Activated naive CD4-positive, alpha-beta T cell treated with anti-CD3 and anti-CD28 coated beads, Interleukin-2, amount 50 U/mL, for 24 hours (primary cell): ENCODE results near the gene TANGO2.

Experiments
- H3K27ac Mint-ChIP-seq: one replicate; pipeline ENCODE4 v1.8.0; 2021; ENCODE audit warnings: mild to moderate bottlenecking, mixed read lengths
- H3K27me3 Mint-ChIP-seq: one replicate; pipeline ENCODE4 v1.8.0; 2021; ENCODE audit warnings: mixed read lengths
- H3K36me3 Mint-ChIP-seq: one replicate; pipeline ENCODE4 v1.8.0; 2021; ENCODE audit warnings: mixed read lengths
- H3K4me1 Mint-ChIP-seq: one replicate; pipeline ENCODE4 v1.8.0; 2021; ENCODE audit warnings: mixed read lengths
- H3K4me3 Mint-ChIP-seq: one replicate; pipeline ENCODE4 v1.8.0; 2021; ENCODE audit warnings: mild to moderate bottlenecking, mixed read lengths
- H3K9me3 Mint-ChIP-seq: one replicate; pipeline ENCODE4 v1.8.0; 2021; ENCODE audit warnings: mixed read lengths

TANGO2 gene

DNA sequence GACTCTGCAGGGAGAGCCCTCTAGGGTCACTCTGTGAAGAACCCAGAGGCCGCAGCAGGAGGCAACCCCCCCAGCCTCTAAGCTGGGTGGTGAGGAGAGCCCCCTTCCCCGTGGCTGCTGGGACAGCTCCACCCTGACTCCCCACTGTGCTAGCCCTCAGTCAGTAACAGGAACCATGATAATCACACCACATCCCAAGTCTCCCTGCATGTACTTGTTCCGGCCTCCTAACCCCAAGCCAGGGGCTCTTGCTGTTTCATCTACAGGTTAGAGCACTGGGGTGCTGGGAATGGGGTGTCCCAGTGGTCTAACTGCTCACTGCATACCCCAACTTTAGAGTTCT is 31.2 kb upstream of the TANGO2 start:
- no peaks in the 10 kb centered on the region for H3K27me3 Mint-ChIP-seq
- no peak overlapping the region for H3K27ac Mint-ChIP-seq
- no peaks in the 10 kb centered on the region for H3K9me3 Mint-ChIP-seq
- H3K4me3 Mint-ChIP-seq: no peak overlapping the region
- no peaks in the 10 kb centered on the region for H3K4me1 Mint-ChIP-seq
- H3K36me3 Mint-ChIP-seq: no peaks in the 10 kb centered on the region

GRCh38 chr22:19990188-19990587 is 30.7 kb upstream of the TANGO2 start:
- Mint-ChIP-seq H3K9me3 (no peaks in the 10 kb centered on the region), H3K4me1 (no peaks in the 10 kb centered on the region), H3K27me3 (no peaks in the 10 kb centered on the region), H3K4me3 (no peak overlapping the region), H3K36me3 (no peaks in the 10 kb centered on the region), H3K27ac (no peak overlapping the region)

DNA sequence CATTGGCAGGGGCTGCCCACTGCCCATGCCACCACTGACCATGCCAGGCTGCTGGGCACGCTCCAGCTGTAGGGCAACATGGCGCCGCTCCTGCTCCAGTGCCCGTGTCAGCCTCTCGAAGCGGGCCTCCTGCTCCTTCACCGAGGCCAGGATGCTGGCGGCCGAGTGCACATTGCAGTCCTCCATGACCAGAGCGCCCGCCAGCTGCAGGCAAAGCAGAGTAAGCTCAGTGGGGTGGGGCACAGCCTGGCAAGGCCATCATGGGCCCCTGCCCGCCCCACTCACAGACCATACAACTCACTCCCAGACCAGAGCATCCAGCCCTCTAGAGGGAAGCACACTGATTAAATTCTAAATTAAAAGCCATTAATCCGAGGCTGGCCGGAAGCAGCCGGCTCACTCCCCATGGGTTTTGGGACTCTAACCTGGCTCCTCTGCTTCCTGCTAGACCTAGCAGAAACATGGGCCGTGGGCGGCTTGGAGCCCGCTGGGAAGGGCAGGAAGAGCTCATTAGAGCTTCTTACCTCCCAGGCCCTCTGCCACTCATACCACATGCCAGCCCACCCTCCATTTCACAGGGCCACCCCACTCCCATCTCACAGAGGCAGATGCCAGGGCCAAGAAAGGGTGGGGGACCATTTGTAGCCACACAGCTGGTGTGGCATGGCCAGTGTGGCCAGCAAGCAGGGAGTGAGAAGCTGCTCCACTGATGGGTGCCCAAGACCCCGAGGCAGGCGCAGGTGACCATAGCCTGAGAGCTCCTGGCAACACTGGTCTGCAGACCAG is 30.1 kb upstream of the TANGO2 start:
- no peaks in the 10 kb centered on the region for H3K27me3 Mint-ChIP-seq
- H3K36me3 Mint-ChIP-seq: no peaks in the 10 kb centered on the region

GRCh38 chr22:19991395-19991644 is 29.6 kb upstream of the TANGO2 start:
- Mint-ChIP-seq H3K27me3 (no peaks in the 10 kb centered on the region), H3K27ac (no peak overlapping the region), H3K9me3 (no peaks in the 10 kb centered on the region), H3K4me1 (no peaks in the 10 kb centered on the region), H3K4me3 (no peak overlapping the region), H3K36me3 (no peaks in the 10 kb centered on the region)

More for the DNA sequence above, 30.1 kb upstream of the TANGO2 start:
- Mint-ChIP-seq H3K4me1 (no peaks in the 10 kb centered on the region), H3K27ac (no peak overlapping the region), H3K4me3 (no peak overlapping the region), H3K9me3 (no peaks in the 10 kb centered on the region)

DNA sequence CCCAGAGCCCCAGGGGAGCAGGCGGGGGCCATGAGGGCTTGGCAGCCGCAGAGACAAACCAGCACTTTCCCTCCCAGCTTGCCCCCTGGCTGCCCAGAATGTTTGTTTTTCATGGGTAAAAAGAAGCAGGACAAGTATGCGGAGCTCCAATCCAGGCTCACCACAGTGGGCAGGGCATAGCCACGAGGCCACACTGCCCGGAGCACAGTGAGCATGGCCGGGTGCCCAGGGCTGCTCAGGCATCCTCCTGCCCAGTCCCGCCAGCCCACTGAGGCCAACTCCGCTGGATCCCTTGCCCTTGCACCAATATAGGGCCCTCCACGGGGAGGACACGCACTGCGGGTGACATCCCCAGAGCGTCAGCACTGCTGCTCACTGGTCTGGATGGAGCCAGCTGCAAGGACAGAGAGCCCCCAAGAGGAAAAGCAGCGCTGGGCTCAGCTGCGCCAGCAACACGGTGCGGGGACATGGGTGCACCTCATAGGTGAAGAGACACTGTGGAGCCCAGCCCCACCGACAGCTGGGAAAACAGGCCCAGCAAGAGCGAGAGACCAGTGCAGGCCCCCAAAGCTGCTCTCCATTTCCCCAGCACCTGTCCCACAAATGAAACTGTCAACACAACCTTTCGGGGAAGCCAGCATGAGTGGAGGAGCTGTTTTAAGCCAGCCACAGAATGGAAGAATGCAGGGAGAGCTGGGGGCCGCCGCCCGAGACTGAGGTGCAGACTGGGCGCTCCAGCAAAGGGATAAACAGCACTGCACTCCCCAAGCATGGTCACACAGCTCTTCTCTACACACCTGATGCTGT is 29.1 kb upstream of the TANGO2 start:
- no peak overlapping the region for H3K27ac Mint-ChIP-seq
- H3K36me3 Mint-ChIP-seq: no peaks in the 10 kb centered on the region
- no peaks in the 10 kb centered on the region for H3K27me3 Mint-ChIP-seq
- no peaks in the 10 kb centered on the region for H3K4me1 Mint-ChIP-seq
- no peak overlapping the region for H3K4me3 Mint-ChIP-seq
- no peaks in the 10 kb centered on the region for H3K9me3 Mint-ChIP-seq

- no peak overlapping the region for H3K27ac Mint-ChIP-seq
- H3K9me3 Mint-ChIP-seq: no peaks in the 10 kb centered on the region
- H3K27me3 Mint-ChIP-seq: no peaks in the 10 kb centered on the region
- no peaks in the 10 kb centered on the region for H3K36me3 Mint-ChIP-seq
- no peak overlapping the region for H3K4me3 Mint-ChIP-seq
- H3K4me1 Mint-ChIP-seq: no peaks in the 10 kb centered on the region
Measured at GRCh38 chr22:19992481-19992911, 28.4 kb upstream of the TANGO2 start.

GRCh38 chr22:19992921-19993355 is 28.0 kb upstream of the TANGO2 start:
- no peak overlapping the region for H3K4me3 Mint-ChIP-seq
- H3K9me3 Mint-ChIP-seq: no peaks in the 10 kb centered on the region
- H3K27ac Mint-ChIP-seq: no peak overlapping the region
- no peaks in the 10 kb centered on the region for H3K36me3 Mint-ChIP-seq
- H3K27me3 Mint-ChIP-seq: no peaks in the 10 kb centered on the region
- H3K4me1 Mint-ChIP-seq: no peaks in the 10 kb centered on the region

- no peak overlapping the region for H3K27ac Mint-ChIP-seq
Measured at GRCh38 chr22:19993926-19994325, 27.0 kb upstream of the TANGO2 start.

GRCh38 chr22:19994851-19995610 is 25.9 kb upstream of the TANGO2 start:
- no peaks in the 10 kb centered on the region for H3K36me3 Mint-ChIP-seq
- no peak overlapping the region for H3K4me3 Mint-ChIP-seq
- no peaks in the 10 kb centered on the region for H3K9me3 Mint-ChIP-seq
- no peak overlapping the region for H3K27ac Mint-ChIP-seq
- H3K27me3 Mint-ChIP-seq: no peaks in the 10 kb centered on the region
- H3K4me1 Mint-ChIP-seq: no peaks in the 10 kb centered on the region

More at GRCh38 chr22:19993926-19994325, 27.0 kb upstream of the TANGO2 start:
- no peak overlapping the region for H3K4me3 Mint-ChIP-seq
- H3K36me3 Mint-ChIP-seq: no peaks in the 10 kb centered on the region
- H3K4me1 Mint-ChIP-seq: no peaks in the 10 kb centered on the region
- H3K27me3 Mint-ChIP-seq: no peaks in the 10 kb centered on the region
- no peaks in the 10 kb centered on the region for H3K9me3 Mint-ChIP-seq

DNA sequence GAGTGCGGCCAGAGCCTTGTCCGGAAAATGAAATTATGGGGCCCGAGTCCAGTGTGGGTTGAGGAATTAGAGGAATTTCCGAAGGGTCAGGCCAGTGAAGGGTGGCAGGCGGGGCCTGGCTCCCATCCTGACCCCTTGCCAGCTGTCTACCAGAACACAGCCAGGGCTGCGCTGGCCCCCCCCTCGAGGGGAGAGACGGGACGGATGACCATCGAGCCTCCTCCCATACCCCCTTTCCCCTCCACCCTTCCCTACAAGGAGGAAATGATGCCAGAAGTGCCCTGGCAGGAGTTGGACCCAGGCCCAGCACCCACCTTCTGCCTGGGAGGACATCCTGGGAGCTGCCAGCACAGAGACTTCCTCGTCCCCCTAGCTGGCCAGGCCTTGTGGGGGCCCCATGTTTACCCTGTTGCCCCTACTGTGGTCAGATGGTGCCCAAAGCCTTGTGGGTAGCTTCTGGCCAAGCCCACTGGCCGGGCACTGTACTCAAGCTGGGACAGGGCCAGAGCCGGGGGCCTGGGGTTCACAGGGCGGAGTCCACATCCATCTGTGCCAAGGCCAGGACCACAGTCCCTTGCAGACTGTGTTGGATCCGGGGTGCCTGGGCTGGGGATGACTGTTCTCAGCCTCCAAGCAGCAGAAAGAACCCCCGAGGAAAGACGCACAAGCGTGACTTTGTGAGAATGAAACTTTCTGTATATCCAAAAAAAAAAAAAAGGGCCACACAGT is 25.1 kb upstream of the TANGO2 start:
- Mint-ChIP-seq H3K27me3 (no peaks in the 10 kb centered on the region), H3K36me3 (no peaks in the 10 kb centered on the region), H3K4me3 (no peak overlapping the region), H3K9me3 (no peaks in the 10 kb centered on the region), H3K27ac (no peak overlapping the region), H3K4me1 (no peaks in the 10 kb centered on the region)

DNA sequence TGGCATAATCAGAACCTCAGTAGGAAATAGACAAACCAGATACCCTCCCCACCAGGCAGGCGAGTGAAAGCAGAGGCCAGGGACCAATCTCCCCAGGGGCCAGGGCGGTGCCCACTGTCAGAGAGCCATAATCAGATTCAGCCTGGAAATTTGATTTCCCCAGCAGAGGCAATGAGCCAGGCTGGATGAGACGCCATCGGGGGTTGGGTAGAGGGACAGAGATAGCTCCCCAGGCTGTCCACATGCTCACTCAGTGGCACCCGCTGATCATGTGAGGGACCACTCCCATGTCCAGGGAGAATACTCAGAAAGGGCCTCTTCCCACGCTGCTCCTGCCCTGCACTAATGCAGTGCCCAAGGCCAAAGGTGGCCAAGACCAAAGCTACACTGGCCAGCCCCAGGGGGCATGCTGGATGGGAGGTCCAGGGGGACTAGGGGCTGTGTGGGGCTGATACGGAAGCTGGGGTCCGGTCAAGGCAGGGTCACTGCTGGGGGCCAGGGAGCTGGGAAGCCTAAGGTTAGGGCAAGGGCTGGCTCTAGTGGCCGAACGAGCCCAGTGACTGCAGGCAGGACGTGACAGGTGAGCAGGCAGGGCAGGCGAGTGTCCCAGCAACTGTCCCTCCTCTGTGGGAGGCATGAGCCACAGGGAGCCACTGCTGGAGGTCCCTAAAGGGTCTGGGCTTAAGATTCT is 24.1 kb upstream of the TANGO2 start:
- no peaks in the 10 kb centered on the region for H3K9me3 Mint-ChIP-seq
- H3K27ac Mint-ChIP-seq: peak overlapping the region; percentile 55
- peaks cover 1% of the 10 kb centered on the region for H3K36me3 Mint-ChIP-seq
- no peaks in the 10 kb centered on the region for H3K4me1 Mint-ChIP-seq
- H3K27me3 Mint-ChIP-seq: no peaks in the 10 kb centered on the region
- no peak overlapping the region for H3K4me3 Mint-ChIP-seq

GRCh38 chr22:19997561-19998231 is 23.2 kb upstream of the TANGO2 start:
- Mint-ChIP-seq H3K27ac (no peak overlapping the region), H3K27me3 (no peaks in the 10 kb centered on the region), H3K4me1 (no peaks in the 10 kb centered on the region), H3K36me3 (peaks cover 1% of the 10 kb centered on the region), H3K9me3 (no peaks in the 10 kb centered on the region), H3K4me3 (no peak overlapping the region)

DNA sequence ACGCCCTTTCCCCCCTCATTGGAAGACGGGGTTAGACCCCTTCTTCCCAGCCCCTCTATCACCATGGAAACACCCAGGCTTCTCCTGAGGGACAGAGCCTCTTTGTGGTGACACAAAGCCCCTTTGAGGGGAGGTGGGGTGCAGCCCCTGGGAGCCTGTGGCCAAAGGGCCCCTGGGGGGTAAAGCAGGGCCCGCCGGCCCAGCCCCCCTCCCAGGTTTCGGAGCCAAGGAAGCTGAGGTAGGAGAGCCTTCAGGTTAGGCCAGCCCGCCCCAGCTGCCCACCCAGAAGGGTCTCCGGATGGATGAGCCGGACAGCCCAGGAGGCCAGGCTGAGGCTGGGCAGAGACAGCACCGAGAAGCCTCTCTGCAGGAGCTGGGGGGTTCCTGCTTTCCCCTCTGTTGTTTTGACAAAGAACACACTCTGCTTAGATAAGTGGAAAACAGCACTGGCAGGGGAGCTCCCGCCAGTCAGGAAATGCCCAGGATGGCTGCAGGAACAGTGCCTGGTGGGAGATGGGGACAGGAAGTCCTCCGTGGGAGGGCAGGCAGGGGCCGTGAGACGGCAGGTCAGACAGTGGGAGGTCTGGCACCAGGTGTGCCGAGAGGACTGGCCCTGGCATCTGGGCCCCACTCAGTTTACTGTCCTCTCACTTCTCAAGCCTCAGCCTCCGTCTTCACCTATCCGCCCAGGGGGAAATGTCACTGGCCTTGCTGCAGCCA is 22.5 kb upstream of the TANGO2 start:
- Mint-ChIP-seq H3K27ac (no peak overlapping the region), H3K4me3 (no peak overlapping the region), H3K27me3 (no peaks in the 10 kb centered on the region), H3K4me1 (no peaks in the 10 kb centered on the region), H3K36me3 (peaks cover 7% of the 10 kb centered on the region), H3K9me3 (peaks cover 4% of the 10 kb centered on the region)
